GM12891 (cell line): Measurements from ENCODE around the gene KRR1.

Experiments
- PAX5 ChIP-seq: IDR thresholded peaks from 2 replicates; pipeline ENCODE4 v1.6.1; 2011; ENCODE audit warnings: low read length, moderate library complexity, mild to moderate bottlenecking; ENCODE audit not compliant: insufficient read depth, severe bottlenecking
- POLR2A ChIP-seq: IDR thresholded peaks from 2 replicates; pipeline ENCODE4 v1.6.1; 2011; ENCODE audit warnings: low read depth, low read length, control low read depth
- POLR2AphosphoS5 ChIP-seq: IDR thresholded peaks from 2 replicates; pipeline ENCODE4 v1.6.1; 2011; ENCODE audit warnings: low read depth, low read length, control low read depth

DNA sequence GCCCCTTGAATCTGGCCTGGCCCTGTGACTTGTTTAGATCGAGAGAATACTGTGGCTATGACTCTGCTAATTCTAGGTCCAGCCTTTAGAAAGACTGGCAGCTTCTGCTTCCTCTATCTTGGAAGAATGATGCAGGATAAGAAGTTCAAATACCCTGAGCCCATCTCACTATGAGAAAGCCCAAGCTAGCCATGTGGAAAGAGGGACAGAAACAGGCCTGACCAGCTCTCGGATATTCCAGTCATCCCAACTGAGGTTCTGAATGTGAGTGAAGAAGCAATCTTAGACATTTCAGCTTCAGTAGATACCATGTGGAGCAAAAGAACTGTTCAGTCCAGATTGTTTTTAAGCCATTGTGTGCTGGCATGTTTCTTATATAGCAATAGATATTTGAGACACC, 17.3 kb upstream of the KRR1 start:
- TF ChIP-seq POLR2AphosphoS5 = no peak
- TF ChIP-seq PAX5 = no peak
- TF ChIP-seq POLR2A = no peak
